HFFc6 (cell line): ENCODE measurements around the gene PCARE. TPM values are rescaled to one million over a fixed set of nuclear protein-coding genes. Genes with fewer than 3 reads are reported as not detected.

Source experiments
- DNase-seq: peaks from one replicate; pipeline ENCODE4 v3.0.0-alpha.2; 2018
- H3K27ac Mint-ChIP-seq: 2 replicates; pipeline ENCODE4 v1.8.0; 2020; ENCODE audit warnings: mild to moderate bottlenecking, mixed read lengths
- H3K27me3 Mint-ChIP-seq: 2 replicates; pipeline ENCODE4 v1.8.0; 2021; ENCODE audit warnings: mild to moderate bottlenecking, moderate library complexity, mixed read lengths; ENCODE audit not compliant: insufficient read depth
- H3K36me3 Mint-ChIP-seq: 2 replicates; pipeline ENCODE4 v1.8.0; 2021; ENCODE audit warnings: low read depth, mixed read lengths
- H3K4me1 Mint-ChIP-seq: 2 replicates; pipeline ENCODE4 v1.8.0; 2020; ENCODE audit warnings: low read depth, mixed read lengths
- H3K4me3 Mint-ChIP-seq: 2 replicates; pipeline ENCODE4 v1.8.0; 2020; ENCODE audit warnings: mild to moderate bottlenecking, moderate library complexity, mixed read lengths
- H3K9me3 Mint-ChIP-seq: 2 replicates; pipeline ENCODE4 v1.8.0; 2020; ENCODE audit warnings: mild to moderate bottlenecking, mixed read lengths
- CTCF ChIP-seq: fragments of 200-600 bp; sonication (generic); IDR thresholded peaks from 2 replicates; pipeline ENCODE4 v1.5.0; 2021; ENCODE audit warnings: antibody characterized with exemption, mild to moderate bottlenecking
- total RNA-seq, 6 experiments: library from RNA; stranded (reverse); fragmentation: NEBNext Ultra II Directional; extraction: Animal tissue kit (Norgen Biotek cat#: 25700); gene quantifications; 2 replicates in 1 of 6; 3 replicates in 5 of 6; pipeline ENCODE4 v1.2.3, GENCODE V29; 2021

PCARE gene
- total RNA-seq, 6 experiments from 2014 or later, result not detected

DNA sequence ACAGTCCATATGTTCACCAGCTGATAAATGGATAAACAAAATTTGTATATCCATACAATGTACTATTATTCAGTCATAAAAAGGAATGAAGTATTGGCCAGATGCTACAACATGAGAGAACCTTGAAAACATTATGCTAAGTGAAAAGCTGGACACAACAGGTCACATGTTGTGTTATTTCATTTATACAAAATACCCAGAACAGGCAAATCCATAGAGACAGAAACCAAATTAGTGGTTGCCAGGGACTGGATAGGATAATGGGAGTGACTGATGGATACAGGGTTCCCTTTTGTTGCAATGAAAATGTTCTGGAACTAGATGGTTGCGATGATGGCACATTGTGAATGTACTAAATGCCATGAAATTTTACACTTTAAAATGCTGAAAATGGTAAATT lies 10.2 kb upstream of the PCARE start:
- Mint-ChIP-seq H3K4me3 (no peak overlapping the region), H3K9me3 (peaks cover 7% of the 10 kb centered on the region; the same call in 1 of the 2 replicates), H3K4me1 (peaks cover 14% of the 10 kb centered on the region), H3K27ac (no peak overlapping the region), H3K36me3 (no peaks in the 10 kb centered on the region), H3K27me3 (peaks cover 2% of the 10 kb centered on the region; the same call in 1 of the 2 replicates)
- no peak for DNase-seq
- TF ChIP-seq CTCF, result no peak

DNA sequence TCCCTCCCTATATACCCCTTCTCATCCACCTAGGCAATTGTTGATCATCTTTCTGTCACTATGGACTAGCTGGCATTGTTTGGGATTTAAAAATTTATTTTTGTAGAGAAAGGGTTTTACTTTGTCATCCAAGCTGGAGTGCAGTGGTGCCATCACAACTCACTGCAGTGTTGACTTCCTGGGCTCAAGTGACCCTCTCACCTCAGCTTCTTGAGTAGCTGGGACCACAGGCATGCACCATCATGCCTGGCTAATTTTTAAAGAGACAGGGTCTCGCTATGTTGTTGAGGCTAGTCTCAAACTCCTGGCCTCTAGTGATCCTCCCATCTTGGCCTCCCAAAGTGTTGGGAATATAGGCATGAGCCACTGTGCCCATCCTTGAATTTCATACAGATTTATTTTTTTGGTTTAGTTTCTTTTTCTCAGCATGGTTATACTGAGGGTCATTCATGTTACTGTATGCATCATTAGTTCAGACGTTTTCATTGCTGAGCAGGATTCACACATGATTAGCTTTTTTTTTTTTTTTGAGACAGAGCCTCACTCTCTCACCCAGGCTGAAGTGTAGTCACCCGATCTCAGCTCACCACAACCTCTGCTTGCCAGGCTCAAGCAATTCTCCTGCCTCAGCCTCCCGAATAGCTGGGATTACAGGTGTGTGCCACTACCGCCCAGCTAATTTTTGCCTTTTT lies 8.6 kb upstream of the PCARE start:
- H3K27me3 Mint-ChIP-seq, result peaks cover 2% of the 10 kb centered on the region; the same call in 1 of the 2 replicates
- H3K27ac Mint-ChIP-seq, result no peak overlapping the region
- no peak for TF ChIP-seq CTCF
- peaks cover 7% of the 10 kb centered on the region; the same call in 1 of the 2 replicates for H3K9me3 Mint-ChIP-seq
- no peak for DNase-seq
- 0 out of 2 replicates have a peak, but pooled peaks cover under 1% of the 10 kb centered on the region for H3K4me1 Mint-ChIP-seq
- no peaks in the 10 kb centered on the region for H3K36me3 Mint-ChIP-seq
- no peak overlapping the region for H3K4me3 Mint-ChIP-seq

GRCh38 chr2:29080886-29081743 lies 6.8 kb upstream of the PCARE start:
- DNase-seq, result no peak
- Mint-ChIP-seq H3K9me3 (peaks cover 7% of the 10 kb centered on the region; the same call in 1 of the 2 replicates), H3K36me3 (no peaks in the 10 kb centered on the region), H3K27me3 (peaks cover 2% of the 10 kb centered on the region; the same call in 1 of the 2 replicates), H3K27ac (no peak overlapping the region), H3K4me1 (peaks cover 9% of the 10 kb centered on the region), H3K4me3 (no peak overlapping the region)
- TF ChIP-seq CTCF, result no peak

DNA sequence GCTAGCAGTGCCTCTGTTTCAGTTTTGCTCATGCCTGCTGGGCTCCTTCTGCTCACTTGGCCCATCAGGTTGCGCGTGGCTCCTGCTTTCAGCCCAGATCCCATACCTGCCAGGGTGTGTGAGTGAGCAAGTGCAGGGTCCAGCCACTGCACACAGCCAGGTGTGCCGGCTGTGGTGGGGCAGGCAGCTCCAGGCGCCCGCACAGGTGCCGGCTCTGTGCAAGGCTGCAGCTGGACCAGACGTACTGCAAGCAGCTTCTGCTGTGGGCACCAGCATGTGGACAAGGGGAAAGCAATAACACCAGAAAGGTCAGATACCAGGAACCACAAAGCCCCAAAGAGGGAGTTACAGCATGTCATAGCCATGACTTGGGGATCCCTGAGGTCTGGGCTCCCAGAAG lies 5.6 kb upstream of the PCARE start:
- no peak for DNase-seq
- no peak for TF ChIP-seq CTCF
- Mint-ChIP-seq H3K4me3 (no peak overlapping the region), H3K4me1 (peaks cover 12% of the 10 kb centered on the region), H3K9me3 (peaks cover 7% of the 10 kb centered on the region; the same call in 1 of the 2 replicates), H3K36me3 (no peaks in the 10 kb centered on the region), H3K27me3 (peaks cover 2% of the 10 kb centered on the region; the same call in 1 of the 2 replicates), H3K27ac (no peak overlapping the region)

DNA sequence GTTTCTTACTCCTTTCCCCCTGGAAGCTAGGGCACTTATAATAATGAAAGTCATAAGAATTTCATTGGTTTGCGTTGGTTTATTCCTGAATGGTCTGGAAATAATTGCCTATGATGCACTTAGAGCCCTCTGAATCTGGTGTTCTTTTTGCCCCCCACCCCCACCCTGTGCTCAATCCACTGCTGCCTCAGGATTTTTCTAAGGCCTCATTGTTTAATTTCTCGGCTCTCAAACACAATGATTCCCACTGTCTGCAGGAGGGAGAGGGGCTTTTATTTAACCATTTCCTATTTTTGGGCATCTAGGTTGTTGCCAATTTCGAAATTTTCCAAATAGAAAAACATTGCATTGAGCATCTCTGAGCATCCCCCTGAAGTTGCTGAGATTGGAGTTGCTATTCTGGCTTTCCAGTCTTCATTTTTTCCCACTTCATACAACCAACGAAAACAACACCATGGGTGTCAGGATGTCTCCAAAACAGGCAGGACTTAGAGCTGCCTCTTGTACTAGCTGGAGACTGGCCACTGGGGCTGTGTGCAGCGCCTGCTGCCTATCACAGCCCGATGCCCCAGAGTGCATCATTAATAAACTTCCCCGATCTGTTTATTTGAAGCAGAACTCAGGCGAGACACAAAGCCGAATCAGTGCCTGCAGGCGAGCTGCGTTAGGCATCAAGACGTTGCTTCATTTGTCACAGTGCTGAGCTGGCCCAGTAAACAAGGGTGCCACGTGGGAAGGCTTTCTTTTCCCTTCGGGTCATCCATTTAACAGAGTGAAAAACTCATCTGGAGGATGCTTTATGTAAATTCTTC lies 1.8 kb upstream of the PCARE start:
- Mint-ChIP-seq H3K27ac (peak overlapping the region; percentile 63), H3K9me3 (peaks cover 7% of the 10 kb centered on the region; the same call in 1 of the 2 replicates), H3K27me3 (peaks cover 10% of the 10 kb centered on the region), H3K4me1 (peaks cover 12% of the 10 kb centered on the region), H3K4me3 (peak overlapping the region; percentile 33), H3K36me3 (no peaks in the 10 kb centered on the region)
- TF ChIP-seq CTCF, result peak; percentile 27
- DNase-seq, result peak; percentile 79
